Renal cortex interstitium (tissue), 11 donors: ENCODE measurements around the gene KATNB1. TPM values are rescaled to one million over a fixed set of nuclear protein-coding genes. Genes with fewer than 3 reads are reported as not detected.
"Not testable (repeated sequence)": the region's sequence is repeated elsewhere in the genome, so short reads cannot be mapped to it uniquely, and the experiment has no call there.

Experiments used
- DNase-seq, 11 donors: peaks; one replicate each; pipeline ENCODE4 v3.0.0-alpha.2; 2013; ENCODE audit warnings: low read depth in 9 of 11, low spot score in 4 of 11; ENCODE audit errors: extremely low read depth in 1 of 11
- polyA plus RNA-seq, 3 donors: library from polyadenylated mRNA; unstranded; fragments of 120-200 nt; gene quantifications; one replicate each; pipeline ENCODE4 v1.2.1, GENCODE V29; 2013; ENCODE audit not compliant: insufficient read length in 3 of 3

Gene KATNB1
- polyA plus RNA-seq, 3 donors, result 18.2 to 24.9 (median 21.9) TPM

DNA sequence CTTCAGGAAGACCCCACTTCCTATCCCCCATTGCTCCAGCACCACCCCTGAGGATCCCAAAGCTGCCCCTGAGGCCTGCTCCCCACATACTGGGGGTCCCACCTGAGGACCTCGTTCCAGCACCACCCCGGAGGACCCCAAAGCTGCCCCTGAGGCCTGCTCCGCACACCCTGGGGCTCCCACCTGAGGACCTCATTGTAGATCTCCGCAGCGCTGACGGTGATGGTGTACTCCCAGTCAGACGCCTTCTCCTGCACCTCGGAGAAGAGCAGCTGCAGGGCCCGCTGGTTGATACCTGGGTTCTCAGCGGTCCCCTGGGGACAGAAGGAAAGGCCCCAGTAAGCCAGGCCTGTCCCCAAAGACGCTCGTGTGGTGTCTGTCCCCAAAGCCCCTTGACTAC lies 26.4 kb downstream of the KATNB1 start:
- no peak for DNase-seq

- DNase-seq, result no peak
Measured at GRCh38 chr16:57762365-57763040, 26.9 kb downstream of the KATNB1 start.

DNA sequence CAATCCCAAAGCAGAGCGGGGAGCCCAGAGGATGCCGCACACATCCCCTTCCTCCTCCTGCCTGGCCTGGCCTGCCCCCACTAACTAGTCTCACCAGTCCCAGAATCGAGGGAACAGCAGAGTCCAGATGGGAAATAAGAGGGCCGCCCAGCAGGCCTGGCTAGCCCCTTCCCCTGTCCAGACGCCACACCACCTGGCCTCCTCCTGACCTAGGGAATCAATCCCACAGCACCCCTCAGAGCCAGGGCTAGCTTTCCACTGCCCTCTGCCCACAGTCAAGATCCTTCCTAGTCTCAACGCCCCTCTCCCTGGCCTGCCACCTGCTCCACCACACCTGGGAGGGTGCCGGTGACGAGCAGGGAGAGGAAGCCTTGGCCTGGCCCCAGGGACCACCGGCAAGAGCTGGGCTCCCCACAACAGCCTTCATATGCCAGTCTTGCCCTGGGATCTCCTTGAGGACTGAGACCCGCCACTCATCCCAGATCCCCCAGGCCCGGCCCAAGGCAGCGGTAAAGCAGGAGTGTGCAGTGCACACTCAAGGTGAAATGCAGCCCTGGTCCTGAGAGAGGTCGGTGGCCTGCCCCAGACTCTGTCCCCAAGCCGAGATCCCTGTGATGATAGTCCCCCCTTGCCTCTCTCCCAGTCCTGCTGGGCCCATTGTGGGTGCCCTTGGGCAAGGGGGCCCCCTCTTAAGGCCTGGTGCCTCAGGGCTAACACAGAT lies 27.9 kb downstream of the KATNB1 start:
- no peak for DNase-seq

DNA sequence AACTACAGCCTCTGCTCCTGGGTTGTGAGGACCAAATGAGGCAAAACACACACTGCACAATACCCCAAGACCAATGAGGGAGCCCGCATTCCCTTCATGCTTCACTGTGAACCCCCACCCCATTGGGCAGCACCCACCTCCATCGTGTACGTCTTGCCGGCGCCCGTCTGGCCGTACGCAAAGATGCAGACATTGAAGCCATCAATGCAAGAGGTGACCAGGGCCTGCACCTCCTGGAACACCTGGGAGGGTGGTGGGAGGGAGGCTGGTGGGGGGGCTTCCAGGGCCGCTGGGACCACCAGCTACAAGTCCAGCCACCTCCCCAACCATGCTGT lies 28.4 kb downstream of the KATNB1 start:
- no peak for DNase-seq

DNA sequence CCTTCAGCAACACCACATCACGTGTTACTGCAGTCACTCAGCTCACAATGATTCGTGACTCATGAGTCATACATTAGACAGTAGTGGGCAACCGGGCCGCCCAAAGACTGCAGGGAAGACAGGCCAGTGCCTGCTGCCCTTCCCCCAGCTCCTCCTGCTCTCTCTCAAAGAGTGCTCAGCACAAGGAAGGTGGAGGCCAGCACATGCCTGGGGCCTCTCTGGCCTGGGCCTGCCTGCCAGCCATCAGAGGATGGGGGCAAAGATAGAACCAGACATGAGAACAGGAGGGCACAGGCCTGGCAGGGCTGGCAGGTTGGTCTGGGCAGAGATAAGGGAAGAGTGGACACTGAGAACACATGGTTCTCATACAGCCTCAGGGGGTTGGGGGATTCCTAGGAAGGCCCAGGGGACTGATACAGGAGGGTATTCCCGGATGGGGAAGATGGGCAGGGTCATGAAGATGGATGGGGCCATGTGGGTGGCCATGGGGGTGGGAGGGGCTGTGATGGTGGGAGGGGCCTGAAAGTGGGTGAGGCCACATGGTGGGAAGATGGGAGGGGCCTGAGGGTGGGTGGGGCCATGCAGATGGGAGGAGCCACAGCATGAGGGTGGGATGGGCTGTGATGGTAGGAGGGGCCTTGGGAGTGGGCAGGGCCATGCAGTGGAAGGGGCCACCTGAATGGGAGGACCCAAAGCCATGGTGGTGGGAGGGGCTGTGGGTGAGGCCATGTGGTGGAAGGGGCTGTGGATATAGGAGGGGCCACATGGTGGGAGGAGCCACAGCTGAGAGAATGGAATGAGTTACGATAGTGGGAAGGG lies 29.0 kb downstream of the KATNB1 start:
- DNase-seq, result no peak

DNA sequence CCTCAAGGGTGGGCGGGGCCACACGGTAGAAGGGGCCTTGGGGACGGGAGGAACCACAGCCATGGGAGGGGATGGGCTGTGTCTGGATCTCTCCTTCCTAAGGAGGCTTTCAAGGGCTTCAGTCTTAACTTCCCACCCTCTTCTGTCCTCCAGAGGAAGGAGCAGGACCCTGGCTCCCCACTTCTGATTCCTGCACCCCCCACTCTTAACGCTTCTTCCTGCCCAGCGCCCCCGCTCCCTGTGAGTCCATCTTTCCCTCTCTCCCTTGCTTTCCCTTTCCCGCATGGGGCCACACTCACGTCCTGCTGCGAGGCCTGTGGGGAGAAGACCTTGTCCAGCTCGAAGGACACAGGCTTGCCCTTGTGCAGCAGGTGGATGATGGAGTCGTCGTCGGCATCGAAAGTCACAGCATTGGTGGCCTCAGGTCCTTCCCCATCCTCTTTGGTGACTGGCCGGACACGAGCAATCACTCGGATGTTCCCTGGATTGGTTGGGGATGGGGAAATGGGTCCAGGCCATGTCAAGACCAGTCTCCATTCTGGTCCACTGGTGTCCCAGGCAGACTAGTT lies 29.7 kb downstream of the KATNB1 start:
- DNase-seq, result no peak

DNA sequence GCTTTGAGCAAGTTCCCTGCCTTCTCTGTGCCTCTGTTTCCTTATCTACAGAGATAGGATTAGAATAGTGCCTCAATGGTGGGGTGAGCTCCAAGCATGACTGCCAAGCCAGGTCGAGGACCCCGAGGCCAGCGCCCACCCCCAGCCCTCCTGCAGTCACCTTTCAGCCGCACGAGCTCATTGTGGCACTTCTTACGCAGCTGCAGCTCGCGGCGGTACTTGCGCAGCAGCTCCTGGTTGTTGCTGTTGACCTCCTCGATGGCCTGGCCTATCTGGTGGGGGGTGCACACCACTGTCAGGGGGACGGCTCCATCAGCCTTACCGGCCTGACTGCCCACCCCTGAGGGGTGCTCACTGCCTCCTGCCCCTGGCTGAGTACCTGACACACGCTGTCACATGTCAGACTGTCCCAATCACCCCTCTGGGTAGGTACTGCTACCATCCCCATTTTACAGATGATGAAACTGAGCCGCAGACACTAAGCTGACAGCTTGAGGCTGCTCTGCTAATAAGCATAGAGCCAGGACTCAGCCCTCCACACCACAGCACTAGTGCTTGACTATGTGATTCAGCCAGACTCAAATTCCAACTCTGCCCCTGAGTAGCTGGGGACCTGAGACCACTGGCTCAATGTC lies 31.3 kb downstream of the KATNB1 start:
- DNase-seq, result no peak

- no peak for DNase-seq
Measured at GRCh38 chr16:57769541-57770145, 34.1 kb downstream of the KATNB1 start.

- no peak for DNase-seq
Measured at GRCh38 chr16:57770361-57770760, 34.8 kb downstream of the KATNB1 start.

GRCh38 chr16:57771141-57771785 lies 35.7 kb downstream of the KATNB1 start:
- DNase-seq, result no peak

- DNase-seq, result no peak
Measured at GRCh38 chr16:57773019-57773418, 37.4 kb downstream of the KATNB1 start.

- DNase-seq, result no peak
Measured at GRCh38 chr16:57773655-57774295, 38.2 kb downstream of the KATNB1 start.

- DNase-seq, result no peak
Measured at GRCh38 chr16:57774705-57775285, 39.2 kb downstream of the KATNB1 start.

DNA sequence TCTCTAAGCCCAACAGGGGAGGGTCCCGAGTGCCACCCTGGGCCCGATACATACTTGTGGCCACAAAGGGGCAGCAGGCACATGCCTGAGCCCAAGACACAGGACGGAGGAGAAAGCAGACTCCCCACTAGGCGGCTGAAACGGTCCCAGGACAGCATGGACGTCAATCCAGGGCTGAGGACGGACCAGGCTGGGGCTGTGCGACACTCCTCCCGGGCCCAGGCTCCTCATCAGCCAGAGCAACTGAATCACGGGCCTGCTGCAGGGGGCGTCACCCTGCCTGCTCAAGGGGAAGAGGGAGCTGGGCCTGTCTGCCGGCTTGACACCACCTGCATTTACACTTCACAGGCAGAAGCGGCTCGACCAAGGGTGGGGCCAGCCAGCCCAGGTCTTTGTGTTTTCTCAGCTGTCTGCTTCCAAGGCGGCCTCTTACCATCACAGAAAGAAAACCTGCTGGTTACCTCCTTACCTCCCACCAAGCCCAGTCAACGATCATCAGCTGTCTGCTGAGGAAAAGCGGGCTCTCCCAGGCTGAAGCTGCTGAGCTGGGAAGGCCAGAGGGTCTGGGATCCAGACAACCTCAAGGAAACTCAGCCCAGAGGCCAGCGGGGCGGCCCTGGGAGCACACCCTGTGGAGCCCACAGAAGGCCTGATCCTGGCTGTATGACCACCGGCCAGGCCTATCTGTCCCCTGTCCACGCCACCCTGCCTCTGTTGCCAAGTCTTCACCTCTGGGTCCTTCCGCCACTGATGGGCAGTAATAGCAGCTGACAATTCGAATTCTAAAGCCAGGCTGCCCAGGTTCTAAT lies 40.3 kb downstream of the KATNB1 start:
- DNase-seq, result peak in 8 of 11 donors; percentile 39 to 72 (median 60)

DNA sequence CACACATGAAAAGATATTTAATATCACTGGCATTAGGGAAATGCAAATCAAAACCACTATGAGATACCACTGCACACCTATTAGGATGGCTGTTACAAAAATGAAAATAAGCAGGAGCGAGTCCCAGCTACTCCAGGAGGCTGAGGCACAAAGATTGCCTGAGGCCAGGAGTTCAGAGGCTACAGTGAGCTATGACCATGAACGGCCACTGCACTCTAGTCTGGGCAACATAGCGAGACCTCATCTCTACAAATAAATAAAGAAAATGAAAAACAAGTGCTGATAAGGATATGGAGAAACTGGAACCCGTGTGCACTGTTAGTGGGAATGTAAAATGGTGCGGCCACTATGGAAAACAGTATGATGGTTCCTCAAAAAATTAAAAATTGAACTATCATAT lies 43.1 kb downstream of the KATNB1 start:
- no peak for DNase-seq

DNA sequence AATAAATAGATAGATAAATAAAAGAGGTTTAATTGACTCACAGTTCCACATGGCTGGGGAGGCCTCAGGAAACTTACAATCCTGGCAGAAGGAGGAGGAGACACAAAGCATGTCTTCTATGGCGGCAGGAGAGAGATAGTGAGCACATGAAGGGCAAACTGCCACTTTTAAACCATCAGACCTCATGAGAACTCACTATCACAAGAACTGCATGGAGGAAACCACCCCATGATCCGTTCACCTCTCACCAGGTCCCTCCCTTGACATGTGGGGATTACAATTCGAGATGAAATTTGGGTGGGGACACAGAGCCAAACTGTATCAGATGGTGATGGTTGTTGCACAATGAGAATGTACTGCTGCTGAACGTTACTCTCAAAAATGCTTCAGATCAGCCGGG lies 44.3 kb downstream of the KATNB1 start:
- DNase-seq, result not testable (repeated sequence)

DNA sequence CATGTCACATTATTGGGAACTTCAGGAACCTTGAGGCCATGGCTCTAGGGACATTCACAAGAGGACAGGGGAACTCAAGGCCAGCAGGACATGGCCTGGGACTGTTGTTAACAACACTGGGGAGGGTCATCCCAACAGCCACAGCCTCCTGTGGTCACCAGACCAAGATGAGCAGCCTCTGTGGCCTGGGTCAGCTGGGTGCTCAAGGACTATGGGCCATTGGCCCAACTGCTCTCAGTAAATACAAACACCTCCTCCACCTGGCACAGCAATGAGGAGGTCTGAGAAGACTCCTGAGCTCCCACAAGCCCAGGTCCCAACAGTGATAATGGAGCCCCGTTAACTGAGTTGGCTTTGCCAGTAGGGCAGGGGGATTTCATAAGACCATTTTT lies 45.8 kb downstream of the KATNB1 start:
- no peak for DNase-seq
